GM19328 (cell line): Measurements from ENCODE around the gene DNAJA3.

Experiments
- ATAC-seq: cut with Tn5 transposase; IDR thresholded peaks from one replicate; pipeline ENCODE4 v1.9.1; 2021; ENCODE audit warnings: mild to moderate bottlenecking, moderate library complexity; ENCODE audit not compliant: unreplicated experiment

The DNAJA3 gene

DNA sequence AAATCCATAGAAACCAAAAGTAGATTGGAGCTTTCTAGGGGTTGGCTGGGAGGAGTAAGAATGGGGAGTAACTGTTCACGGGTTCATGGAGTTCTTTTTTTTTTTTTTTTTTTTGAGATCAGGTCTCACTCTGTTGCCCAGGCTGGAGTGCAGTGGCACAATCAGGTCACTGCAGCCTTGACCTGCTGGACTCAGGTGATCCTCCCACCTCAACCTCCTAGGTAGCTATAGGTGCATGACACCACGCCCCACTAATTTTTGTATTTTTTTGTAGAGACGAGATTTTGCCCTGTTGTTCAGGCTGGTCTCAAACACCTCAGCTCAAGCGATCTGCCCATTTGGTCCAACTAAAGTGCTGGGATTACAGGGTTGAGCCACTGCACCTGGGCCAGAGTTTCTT, 47.2 kb downstream of the DNAJA3 start:
- ATAC-seq = no peak

- no peak for ATAC-seq
Measured at GRCh38 chr16:4474192-4474961, 48.7 kb downstream of the DNAJA3 start, which contains the start of gene NMRAL1. Gene NMRAL1 (minus strand): TSS chr16:4474625. CDS start chr16:4474132, 493 bp downstream.

DNA sequence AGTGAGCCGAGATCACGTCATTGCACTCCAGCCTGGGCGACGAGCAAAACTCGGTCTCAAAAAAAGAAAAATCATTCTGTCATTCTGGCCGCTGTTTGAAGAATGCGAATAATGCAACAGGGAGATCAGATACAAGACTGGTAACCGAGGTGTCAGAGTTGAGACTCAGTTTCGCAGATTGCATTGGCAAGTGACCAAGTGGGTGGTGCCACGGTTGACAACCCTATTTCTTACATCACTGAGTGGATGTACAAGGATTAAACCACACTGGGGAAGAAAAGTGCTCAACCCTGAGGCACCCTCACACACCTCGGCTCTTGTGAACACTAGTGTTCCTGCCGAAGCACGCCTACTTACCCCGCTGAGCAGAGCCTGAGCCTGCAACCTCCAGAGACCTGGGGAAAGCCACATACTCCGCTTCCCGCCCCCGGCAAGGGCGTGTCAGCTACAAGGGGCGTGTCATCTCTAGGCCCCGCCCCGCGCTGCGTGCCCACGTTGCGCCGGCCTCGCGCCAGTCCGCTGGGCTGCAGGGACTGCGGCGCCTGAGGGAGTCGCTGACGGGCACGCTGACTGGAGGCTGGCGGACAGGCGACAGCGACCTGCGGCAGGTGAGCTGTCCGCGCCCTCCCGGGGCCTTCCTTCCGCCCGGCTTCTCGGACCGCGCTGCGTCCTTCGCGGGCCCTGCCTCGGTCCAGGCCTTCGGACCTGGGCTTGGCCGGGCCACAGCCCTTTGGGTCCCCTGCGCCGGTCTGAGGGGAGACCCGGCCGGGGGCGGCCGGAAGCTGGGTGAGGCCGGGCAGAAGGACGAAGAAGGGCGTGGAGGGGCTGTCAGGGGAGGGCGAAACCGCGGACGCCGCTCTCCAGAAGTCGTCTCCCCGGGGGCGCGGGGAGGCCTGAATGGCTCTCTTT, 50.5 kb downstream of the DNAJA3 start, which contains the start of gene HMOX2:
TSS of gene HMOX2 (plus strand) at position 519 of the 909 bp plus-strand sequence. CDS start 29,127 bp downstream, outside the sequence.
- peak; percentile 83 for ATAC-seq

DNA sequence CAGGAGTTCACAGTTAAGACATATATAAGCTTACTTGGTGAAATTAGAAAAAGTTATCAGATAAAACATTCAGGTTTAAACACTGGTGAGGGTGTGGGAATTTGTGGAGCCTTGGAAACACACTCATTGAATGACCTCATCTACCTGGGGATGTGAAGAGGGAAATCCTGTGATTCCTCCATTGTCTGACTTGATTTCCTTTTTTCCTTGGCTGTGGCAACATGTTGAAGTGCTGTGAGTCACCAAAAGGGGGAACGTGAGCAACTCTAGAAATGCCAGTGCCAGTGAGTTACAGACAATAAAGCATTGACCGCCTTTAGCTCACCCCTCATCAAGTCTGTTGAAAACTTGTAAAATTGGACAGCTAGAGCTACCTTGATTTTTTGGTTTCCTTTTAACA, 52.3 kb downstream of the DNAJA3 start:
- ATAC-seq = no peak

- ATAC-seq = no peak
Measured at GRCh38 chr16:4481526-4481925, 55.9 kb downstream of the DNAJA3 start.

GRCh38 chr16:4481963-4482362, 56.3 kb downstream of the DNAJA3 start:
- no peak for ATAC-seq

DNA sequence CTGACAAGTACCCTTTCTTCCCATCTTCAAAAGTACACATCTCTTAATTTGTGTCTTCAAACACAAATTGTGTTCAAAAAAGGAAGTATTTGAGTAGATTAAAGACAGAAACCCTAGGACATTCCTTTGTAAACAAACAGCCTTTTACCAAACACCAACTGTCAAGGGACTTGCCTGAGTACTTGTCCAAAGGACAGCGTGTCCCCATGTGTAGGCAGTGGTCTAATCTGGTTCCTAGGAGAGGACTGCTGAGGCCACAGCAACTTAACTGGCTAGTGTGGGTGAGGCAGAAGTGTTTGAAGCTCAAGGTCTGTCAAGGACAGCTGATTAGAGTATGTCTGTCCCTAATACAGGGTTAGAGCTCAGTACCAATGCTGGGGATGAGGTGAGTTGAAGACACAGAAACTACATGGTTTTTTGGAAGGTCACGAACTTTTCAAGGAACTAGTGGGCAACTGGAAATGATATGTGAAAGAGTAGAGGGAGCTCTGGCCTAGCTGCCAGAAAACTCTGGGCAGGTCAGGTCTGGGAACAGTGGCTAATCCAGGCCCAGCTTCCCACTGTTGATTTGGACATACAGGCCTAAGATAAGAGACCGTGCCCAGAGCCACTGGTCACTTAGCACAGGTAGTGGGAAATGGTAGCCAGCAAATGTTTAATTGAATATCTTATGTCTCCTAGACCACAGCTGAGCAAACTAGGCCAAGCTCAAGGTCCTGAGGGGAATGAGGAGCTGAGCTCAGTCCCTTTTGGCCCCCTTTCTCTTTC, 60.6 kb downstream of the DNAJA3 start:
- no peak for ATAC-seq

DNA sequence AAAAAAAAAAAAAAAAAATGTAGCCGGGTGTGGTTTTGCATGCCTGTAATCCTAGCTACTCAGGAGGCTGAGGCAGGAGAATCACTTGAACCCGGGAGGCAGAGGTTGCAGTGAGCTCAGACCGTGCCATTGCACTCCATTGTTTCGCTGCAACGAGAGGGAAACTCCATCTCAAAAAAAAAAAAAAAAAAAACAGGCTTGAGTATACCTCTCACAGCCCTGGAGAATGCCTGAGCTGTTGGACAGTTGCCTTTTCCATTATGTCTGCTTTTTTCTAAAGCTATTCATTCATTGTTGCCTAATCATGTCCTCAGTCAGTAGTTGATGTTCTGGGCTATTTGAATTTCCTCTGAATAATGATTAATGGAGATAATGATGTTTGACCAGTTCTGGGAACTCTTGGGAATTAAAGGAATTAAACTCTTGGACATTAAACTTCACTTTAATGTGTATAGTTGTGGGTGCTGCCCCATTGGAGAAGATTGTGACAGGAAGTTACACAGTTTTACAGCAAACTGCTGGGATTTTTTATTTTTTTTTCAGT, 62.4 kb downstream of the DNAJA3 start:
- no peak for ATAC-seq

DNA sequence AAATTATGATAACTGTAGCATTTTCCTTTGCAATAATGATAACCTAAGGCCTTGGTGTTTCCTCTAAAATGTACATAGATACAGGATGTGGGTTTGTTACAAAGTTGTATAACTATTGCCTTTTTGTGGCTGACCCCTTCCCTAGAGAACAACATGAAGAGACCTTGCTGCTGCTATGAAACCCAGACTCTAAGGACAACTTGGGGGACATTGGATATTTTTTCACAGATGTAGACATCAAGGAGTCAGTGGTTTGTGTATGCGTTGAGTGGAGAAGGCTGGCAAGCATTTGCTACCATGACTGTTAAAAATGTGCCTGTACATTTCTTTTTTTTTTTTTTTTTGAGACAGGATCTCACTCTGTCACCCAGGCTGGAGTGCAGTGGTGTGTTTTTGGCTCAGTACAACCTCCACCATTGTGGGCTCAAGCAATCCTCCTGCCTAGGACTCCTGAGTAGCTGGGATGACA, 62.9 kb downstream of the DNAJA3 start:
- no peak for ATAC-seq

GRCh38 chr16:4489030-4489429, 63.4 kb downstream of the DNAJA3 start:
- ATAC-seq = no peak

- no peak for ATAC-seq
Measured at GRCh38 chr16:4491898-4492297, 66.2 kb downstream of the DNAJA3 start.

GRCh38 chr16:4494746-4495490, 69.2 kb downstream of the DNAJA3 start:
- ATAC-seq = no peak

DNA sequence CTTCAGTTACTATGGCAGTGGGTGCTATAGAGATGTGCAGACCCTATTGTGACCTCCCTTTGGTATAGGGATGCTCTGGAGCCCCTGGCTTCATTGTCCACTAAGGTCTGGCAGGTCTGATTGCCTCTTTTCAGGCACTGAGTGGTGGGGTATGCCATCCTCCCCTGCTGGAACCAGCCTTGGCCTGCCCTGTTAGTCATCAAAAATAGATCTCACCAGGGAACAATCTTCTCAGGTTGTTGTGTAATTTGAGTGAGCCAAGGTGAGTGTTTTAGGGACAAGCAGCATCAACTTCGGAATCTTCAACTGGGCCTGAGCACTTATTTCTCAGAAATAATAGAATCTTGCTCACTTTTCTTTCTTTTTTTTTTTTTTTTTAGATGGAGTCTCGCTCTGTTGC, 70.1 kb downstream of the DNAJA3 start:
- no peak for ATAC-seq

GRCh38 chr16:4496305-4496704, 70.6 kb downstream of the DNAJA3 start:
- no peak for ATAC-seq

DNA sequence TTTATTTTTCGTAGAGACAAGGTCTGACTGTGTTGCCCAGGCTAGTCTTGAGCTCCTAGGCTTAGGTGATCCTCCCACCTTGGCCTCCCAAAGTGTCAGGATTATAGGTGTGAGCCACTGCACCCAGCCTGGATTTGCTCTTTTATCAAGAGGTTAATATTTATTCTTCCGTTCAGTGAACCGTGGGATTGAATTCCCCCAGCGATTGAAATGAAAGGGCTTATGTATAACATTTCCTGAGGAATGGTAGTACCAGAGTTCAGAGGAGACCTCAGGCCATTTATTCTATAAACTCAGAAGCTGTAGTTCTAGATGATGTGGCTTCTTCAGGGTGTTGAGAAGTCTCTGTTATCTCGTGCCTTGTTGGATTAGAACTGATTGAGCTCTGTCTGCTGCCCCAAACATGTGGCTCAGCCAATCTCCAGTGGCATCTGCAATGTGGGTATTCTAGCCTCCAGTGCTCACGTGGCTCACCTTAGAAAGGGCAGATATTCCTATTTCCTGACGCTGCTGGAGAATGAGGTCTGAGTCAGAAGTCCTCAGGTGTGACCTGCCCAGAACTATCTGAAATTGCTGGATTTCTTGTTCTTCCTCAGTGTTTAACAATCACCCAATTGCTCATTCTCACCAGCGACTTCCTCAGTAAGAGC, 73.0 kb downstream of the DNAJA3 start:
- no peak for ATAC-seq

GRCh38 chr16:4499196-4499555, 73.5 kb downstream of the DNAJA3 start:
- ATAC-seq = no peak

DNA sequence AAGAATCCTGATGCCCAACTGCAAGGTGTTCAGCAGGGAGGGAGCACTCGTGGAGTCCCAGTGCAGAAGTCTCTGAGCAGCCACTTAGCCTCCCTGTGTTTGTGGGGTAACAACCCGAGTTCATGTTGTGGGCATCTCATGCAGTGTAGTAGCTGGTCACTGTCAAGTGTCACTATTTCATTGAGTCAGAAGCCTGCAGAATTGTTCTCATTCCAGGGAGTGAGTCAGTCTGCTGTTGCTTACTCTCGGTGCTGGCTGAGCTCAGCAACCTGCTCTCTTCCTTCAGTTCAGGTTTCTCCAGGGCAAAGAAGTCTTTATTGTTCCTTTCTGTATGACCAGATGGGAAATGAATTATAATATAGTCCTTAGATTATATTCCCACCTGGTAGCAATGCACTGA, 74.6 kb downstream of the DNAJA3 start:
- no peak for ATAC-seq

DNA sequence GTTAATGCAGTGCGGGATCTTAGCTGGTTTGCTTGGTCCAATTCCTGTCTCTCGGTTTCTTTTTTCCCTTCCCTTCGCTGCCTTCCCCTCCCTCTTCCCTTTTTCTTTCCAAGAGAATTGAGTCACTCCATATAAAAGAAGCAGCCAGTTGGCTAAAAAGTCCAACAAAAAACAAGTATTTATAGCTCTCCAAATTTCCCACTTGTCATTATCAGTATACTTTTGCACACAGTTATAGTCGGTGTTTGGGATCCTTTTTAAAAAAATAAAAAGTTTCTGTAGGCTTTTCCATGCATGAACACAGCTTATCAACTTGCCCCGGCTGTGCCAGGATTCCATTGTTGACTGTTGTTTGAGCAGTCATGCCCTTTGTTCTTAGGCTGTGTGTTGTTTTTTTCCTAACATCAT, 75.4 kb downstream of the DNAJA3 start:
- ATAC-seq = no peak

DNA sequence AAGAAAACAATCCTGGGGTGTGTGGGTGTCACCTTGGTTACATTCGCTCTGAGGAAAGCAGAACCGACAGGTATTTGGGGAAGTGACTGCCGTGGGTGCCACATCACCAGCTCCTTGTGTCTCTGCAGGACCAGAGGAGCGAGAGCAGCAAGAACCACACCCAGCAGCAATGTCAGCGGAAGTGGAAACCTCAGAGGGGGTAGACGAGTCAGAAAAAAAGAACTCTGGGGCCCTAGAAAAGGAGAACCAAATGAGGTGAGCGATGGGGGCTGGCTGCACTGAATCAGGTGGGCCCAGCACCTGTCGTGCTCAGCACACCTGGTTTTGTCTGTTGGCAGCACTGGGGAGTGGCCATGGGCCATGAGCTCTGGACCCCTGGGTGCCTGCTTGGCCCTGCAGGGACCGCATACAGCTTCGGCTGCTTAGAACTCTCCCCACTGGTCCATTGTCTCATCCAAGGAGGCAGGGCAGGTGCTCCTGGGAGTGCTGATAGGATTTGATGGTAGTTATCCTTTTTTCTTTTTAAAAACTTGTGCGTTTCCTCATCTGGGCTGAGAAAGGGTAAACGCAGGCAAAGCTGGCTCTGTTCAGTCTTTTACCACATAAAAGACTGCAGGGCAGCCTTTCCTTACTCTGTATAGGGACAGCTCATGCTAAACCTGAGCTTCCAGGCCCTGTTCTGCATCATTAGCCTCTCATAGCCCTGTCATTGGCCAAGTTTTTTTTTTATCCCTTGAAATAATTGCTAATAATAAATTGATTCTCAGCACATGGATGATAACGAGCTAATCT, 79.9 kb downstream of the DNAJA3 start:
- peak; percentile 71 for ATAC-seq
